Measurements from ENCODE around the gene GLI3. TPM values are rescaled to one million over a fixed set of nuclear protein-coding genes. Genes with fewer than 3 reads are reported as not detected.

Gene GLI3
- total RNA-seq, 4 donors from 2014 or later, result 8.6 to 12.6 (median 8.7) TPM

DNA sequence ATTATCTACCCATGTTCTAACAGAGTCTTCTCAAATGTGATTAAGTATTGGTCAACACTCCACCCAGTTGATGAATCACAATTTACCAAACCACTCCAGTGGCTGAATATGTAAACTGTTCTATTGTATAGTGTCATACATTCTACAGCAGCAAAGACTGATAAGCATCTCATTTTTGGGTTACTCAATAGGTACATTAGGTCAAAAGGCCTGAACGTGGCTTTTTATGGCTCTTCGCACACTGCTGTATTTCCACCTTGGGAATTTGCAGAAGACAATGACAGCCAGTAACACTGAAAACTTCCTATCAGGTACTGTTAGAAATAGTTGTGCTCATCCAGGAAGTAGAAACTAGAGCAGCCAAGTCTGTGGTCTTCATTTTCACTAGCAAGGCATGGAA, 166.9 kb downstream of the GLI3 start:
- 94 to 95% methylated on average over 2 of the region's 2 CpGs for WGBS, 2 donors

DNA sequence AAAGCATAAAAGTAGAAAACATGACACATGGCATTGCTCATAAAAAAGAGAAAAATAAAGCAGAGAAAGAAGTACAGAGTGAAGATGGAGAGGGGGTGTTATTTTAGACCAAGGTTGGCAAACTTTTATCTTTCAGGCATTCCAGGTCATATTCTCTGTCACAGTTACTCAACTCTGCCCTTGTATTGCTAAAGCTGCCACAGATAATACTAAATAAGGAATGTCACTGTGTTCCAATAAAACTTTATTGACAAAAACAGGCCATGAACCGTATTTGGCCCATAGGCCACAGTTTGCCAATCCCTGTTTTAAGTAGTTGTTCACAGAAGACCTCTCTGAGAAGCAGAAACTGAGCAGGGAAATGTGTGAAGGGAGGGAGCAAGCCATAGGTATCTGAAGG, 167.4 kb downstream of the GLI3 start:
- H3K4me1 ChIP-seq, result peaks cover 0 to 7% (median 0%) of the 10 kb centered on the region in 4 donors
- DNase-seq (ENCODE audit: low spot score in 2 of 2), result no peak
- H3K27me3 ChIP-seq, result no peaks in the 10 kb centered on the region
- no peaks in the 10 kb centered on the region for H3K36me3 ChIP-seq
- no peak overlapping the region for H3K27ac ChIP-seq
- H3K4me3 ChIP-seq, result no peak overlapping the region
- no peaks in the 10 kb centered on the region for H3K9me3 ChIP-seq
- 95 to 97% methylated on average over 1 of the region's 1 CpG for WGBS, 2 donors
- TF ChIP-seq, protein P1, sequence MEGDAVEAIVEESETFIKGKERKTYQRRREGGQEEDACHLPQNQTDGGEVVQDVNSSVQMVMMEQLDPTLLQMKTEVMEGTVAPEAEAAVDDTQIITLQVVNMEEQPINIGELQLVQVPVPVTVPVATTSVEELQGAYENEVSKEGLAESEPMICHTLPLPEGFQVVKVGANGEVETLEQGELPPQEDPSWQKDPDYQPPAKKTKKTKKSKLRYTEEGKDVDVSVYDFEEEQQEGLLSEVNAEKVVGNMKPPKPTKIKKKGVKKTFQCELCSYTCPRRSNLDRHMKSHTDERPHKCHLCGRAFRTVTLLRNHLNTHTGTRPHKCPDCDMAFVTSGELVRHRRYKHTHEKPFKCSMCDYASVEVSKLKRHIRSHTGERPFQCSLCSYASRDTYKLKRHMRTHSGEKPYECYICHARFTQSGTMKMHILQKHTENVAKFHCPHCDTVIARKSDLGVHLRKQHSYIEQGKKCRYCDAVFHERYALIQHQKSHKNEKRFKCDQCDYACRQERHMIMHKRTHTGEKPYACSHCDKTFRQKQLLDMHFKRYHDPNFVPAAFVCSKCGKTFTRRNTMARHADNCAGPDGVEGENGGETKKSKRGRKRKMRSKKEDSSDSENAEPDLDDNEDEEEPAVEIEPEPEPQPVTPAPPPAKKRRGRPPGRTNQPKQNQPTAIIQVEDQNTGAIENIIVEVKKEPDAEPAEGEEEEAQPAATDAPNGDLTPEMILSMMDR (IDR thresholded peaks at IDR 0.05), result no peak
- TF ChIP-seq EP300 (IDR thresholded peaks at IDR 0.05), result no peak
- no peak for TF ChIP-seq POLR2A (IDR thresholded peaks at IDR 0.05)

More for the DNA sequence above, 166.9 kb downstream of the GLI3 start:
- DNase-seq (ENCODE audit: low spot score in 2 of 2), result no peak
- no peaks in the 10 kb centered on the region for H3K27me3 ChIP-seq
- no peak for TF ChIP-seq POLR2A (IDR thresholded peaks at IDR 0.05)
- TF ChIP-seq, protein P1 (IDR thresholded peaks at IDR 0.05), result no peak
- TF ChIP-seq EP300 (IDR thresholded peaks at IDR 0.05), result no peak
- H3K9me3 ChIP-seq, result no peaks in the 10 kb centered on the region
- no peaks in the 10 kb centered on the region for H3K36me3 ChIP-seq
- H3K27ac ChIP-seq, result no peak overlapping the region
- H3K4me3 ChIP-seq, result no peak overlapping the region
- peaks cover 0 to 7% (median 0%) of the 10 kb centered on the region in 4 donors for H3K4me1 ChIP-seq

DNA sequence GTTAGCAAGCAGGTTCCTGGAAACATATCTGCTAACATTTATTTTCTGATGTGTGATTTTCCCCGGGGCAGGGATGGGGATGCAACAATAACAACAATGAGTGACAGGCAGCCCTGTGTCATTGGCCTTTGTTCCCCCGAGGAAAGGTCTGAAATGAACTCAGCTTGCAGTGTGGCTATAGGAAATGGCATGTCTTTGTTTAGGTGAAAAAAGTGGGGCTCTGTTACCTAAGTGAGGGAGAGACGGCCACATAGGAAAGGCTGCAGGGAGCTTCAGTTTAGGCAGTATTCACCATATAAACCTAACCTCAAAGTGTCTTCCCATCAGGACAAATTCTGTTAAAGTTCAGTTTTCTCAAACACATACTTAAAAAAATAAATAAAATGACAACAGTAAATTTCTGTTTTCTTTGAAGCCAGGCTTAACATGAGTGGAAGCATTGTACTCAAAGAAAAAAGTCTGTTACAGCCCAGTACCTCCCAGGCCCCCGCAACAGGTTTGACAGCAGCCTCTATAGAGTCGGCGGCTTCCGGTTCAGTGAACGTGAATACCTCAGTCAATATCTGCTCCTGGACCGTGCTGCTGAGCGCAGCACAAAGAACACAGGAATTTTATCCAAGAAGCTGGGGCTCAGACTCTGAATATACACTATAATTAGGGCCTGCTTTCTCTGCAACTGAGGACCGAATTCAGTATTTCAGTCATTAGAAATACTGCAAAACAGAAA, 168.3 kb downstream of the GLI3 start:
- Histone ChIP-seq H3K4me3 (no peak overlapping the region), H3K27ac (no peak overlapping the region), H3K36me3 (no peaks in the 10 kb centered on the region), H3K27me3 (no peaks in the 10 kb centered on the region), H3K9me3 (no peaks in the 10 kb centered on the region), H3K4me1 (peaks cover 0 to 7% (median 0%) of the 10 kb centered on the region in 4 donors)
- WGBS, 2 donors, result 76 to 79% methylated on average over 11 of the region's 11 CpGs
- no peak for TF ChIP-seq POLR2A (IDR thresholded peaks at IDR 0.05)
- TF ChIP-seq, protein P1 (IDR thresholded peaks at IDR 0.05), result no peak
- no peak for TF ChIP-seq EP300 (IDR thresholded peaks at IDR 0.05)
- no peak for DNase-seq (ENCODE audit: low spot score in 2 of 2)

DNA sequence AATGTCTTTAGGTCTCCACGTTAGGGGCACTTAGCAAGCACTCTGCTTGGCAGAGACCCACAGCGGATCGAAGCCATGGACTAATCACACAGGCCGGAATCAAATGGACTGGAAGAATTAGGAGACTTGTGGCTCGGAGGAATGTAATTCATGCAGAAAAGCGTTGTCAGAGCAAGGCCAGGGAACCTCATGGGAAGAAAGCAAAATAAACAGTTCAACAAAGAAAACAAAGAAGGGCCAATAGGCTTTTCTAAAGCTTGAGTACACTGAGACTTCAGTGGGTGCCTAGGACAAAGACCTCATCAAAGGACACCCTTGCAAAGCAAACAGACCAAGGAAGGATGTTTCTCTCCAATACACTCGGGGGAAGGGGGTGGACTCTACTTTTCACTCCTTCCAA, 171.1 kb downstream of the GLI3 start:
- 36 to 39% methylated on average over 7 of the region's 7 CpGs for WGBS, 2 donors
- no peak for DNase-seq (ENCODE audit: low spot score in 2 of 2)
- Histone ChIP-seq H3K4me1 (peaks cover 0 to 7% (median 0%) of the 10 kb centered on the region in 4 donors), H3K27ac (no peak overlapping the region), H3K36me3 (no peaks in the 10 kb centered on the region), H3K4me3 (no peak overlapping the region), H3K9me3 (no peaks in the 10 kb centered on the region), H3K27me3 (no peaks in the 10 kb centered on the region)
- no peak for TF ChIP-seq POLR2A (IDR thresholded peaks at IDR 0.05)
- no peak for TF ChIP-seq EP300 (IDR thresholded peaks at IDR 0.05)
- TF ChIP-seq, protein P1 (IDR thresholded peaks at IDR 0.05), result no peak

DNA sequence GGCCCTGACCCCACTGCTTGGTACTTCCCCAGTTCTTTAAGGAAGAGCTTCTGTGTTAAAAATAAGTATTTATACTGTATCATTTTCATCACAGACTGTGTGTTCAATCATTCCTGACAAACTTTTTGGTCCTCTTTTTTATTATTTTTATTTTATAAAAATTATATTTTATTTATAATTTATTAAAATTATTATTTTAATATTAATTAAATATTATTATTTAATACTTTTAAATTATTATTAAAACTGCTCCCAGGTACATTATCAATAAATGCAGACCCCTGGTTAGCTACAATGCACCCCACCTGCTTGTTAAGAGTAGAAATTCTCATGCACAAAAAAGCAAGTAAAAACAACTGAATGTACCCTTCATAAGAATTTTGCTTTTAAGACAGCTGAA, 172.0 kb downstream of the GLI3 start:
- H3K27me3 ChIP-seq, result no peaks in the 10 kb centered on the region
- no peak overlapping the region for H3K27ac ChIP-seq
- no peaks in the 10 kb centered on the region for H3K9me3 ChIP-seq
- peaks cover 0 to 7% (median 0%) of the 10 kb centered on the region in 4 donors for H3K4me1 ChIP-seq
- TF ChIP-seq, protein P1 (IDR thresholded peaks at IDR 0.05), result no peak
- no peak for TF ChIP-seq EP300 (IDR thresholded peaks at IDR 0.05)
- TF ChIP-seq POLR2A (IDR thresholded peaks at IDR 0.05), result no peak
- no peak overlapping the region for H3K4me3 ChIP-seq
- H3K36me3 ChIP-seq, result no peaks in the 10 kb centered on the region
- no peak for DNase-seq (ENCODE audit: low spot score in 2 of 2)

Data from tibial nerve (tissue), 4 donors.